Type B pancreatic cell (in vitro differentiated cells): ENCODE measurements around the gene ITSN1. TPM values are rescaled to one million over a fixed set of nuclear protein-coding genes. Genes with fewer than 3 reads are reported as not detected.

Source experiments
- DNase-seq: peaks from one replicate; pipeline ENCODE4 v3.0.0; 2021; ENCODE audit warnings: mixed read lengths; ENCODE audit not compliant: unreplicated experiment; ENCODE audit errors: extremely low spot score
- H3K27ac Mint-ChIP-seq: 2 replicates; pipeline ENCODE4 v1.8.0; 2021; ENCODE audit warnings: mild to moderate bottlenecking, mixed read lengths
- H3K27me3 Mint-ChIP-seq: 2 replicates; pipeline ENCODE4 v1.8.0; 2021; ENCODE audit warnings: mixed read lengths
- H3K36me3 Mint-ChIP-seq: 2 replicates; pipeline ENCODE4 v1.8.0; 2021; ENCODE audit warnings: mixed read lengths
- H3K4me1 Mint-ChIP-seq: one replicate; pipeline ENCODE4 v1.8.0; 2021; ENCODE audit warnings: mixed read lengths; ENCODE audit not compliant: unreplicated experiment
- H3K4me3 Mint-ChIP-seq: 2 replicates; pipeline ENCODE4 v1.8.0; 2021; ENCODE audit warnings: mild to moderate bottlenecking, mixed read lengths
- H3K9me3 Mint-ChIP-seq: 2 replicates; pipeline ENCODE4 v1.8.0; 2021; ENCODE audit warnings: mixed read lengths
- total RNA-seq: library from RNA; stranded (reverse); gene quantifications from 2 replicates; pipeline ENCODE4 v1.2.1, GENCODE V29; 2021; ENCODE audit warnings: low replicate concordance
- TF ChIP-seq, protein P1 (sequence below): fragments of 200-600 bp; sonication (generic); conservative IDR thresholded peaks from 2 replicates; pipeline ENCODE4 v1.5.0; 2021; ENCODE audit warnings: antibody characterized with exemption, mild to moderate bottlenecking

Gene ITSN1
- total RNA-seq, 1 donor from 2014 or later, result 89.1 TPM

- H3K27me3 Mint-ChIP-seq, result no peaks in the 10 kb centered on the region
- DNase-seq, result no peak
- TF ChIP-seq, protein P1, sequence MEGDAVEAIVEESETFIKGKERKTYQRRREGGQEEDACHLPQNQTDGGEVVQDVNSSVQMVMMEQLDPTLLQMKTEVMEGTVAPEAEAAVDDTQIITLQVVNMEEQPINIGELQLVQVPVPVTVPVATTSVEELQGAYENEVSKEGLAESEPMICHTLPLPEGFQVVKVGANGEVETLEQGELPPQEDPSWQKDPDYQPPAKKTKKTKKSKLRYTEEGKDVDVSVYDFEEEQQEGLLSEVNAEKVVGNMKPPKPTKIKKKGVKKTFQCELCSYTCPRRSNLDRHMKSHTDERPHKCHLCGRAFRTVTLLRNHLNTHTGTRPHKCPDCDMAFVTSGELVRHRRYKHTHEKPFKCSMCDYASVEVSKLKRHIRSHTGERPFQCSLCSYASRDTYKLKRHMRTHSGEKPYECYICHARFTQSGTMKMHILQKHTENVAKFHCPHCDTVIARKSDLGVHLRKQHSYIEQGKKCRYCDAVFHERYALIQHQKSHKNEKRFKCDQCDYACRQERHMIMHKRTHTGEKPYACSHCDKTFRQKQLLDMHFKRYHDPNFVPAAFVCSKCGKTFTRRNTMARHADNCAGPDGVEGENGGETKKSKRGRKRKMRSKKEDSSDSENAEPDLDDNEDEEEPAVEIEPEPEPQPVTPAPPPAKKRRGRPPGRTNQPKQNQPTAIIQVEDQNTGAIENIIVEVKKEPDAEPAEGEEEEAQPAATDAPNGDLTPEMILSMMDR, result no peak
- peaks cover 33% of the 10 kb centered on the region for H3K36me3 Mint-ChIP-seq
- peaks cover 21% of the 10 kb centered on the region for H3K4me1 Mint-ChIP-seq
- no peaks in the 10 kb centered on the region for H3K9me3 Mint-ChIP-seq
- no peak overlapping the region for H3K4me3 Mint-ChIP-seq
- H3K27ac Mint-ChIP-seq, result no peak overlapping the region
Observed at GRCh38 chr21:33810766-33811165, 168.5 kb downstream of the ITSN1 start.

GRCh38 chr21:33811167-33812010, 169.1 kb downstream of the ITSN1 start:
- no peaks in the 10 kb centered on the region for H3K9me3 Mint-ChIP-seq
- H3K27ac Mint-ChIP-seq, result peak overlapping the region; percentile 17
- no peaks in the 10 kb centered on the region for H3K27me3 Mint-ChIP-seq
- peaks cover 33% of the 10 kb centered on the region for H3K36me3 Mint-ChIP-seq
- TF ChIP-seq, protein P1, result no peak
- H3K4me3 Mint-ChIP-seq, result no peak overlapping the region
- no peak for DNase-seq
- H3K4me1 Mint-ChIP-seq, result peaks cover 23% of the 10 kb centered on the region

- peaks cover 46% of the 10 kb centered on the region for H3K36me3 Mint-ChIP-seq
- H3K27ac Mint-ChIP-seq, result no peak overlapping the region
- H3K27me3 Mint-ChIP-seq, result no peaks in the 10 kb centered on the region
Observed at GRCh38 chr21:33813832-33814365, 171.6 kb downstream of the ITSN1 start.

DNA sequence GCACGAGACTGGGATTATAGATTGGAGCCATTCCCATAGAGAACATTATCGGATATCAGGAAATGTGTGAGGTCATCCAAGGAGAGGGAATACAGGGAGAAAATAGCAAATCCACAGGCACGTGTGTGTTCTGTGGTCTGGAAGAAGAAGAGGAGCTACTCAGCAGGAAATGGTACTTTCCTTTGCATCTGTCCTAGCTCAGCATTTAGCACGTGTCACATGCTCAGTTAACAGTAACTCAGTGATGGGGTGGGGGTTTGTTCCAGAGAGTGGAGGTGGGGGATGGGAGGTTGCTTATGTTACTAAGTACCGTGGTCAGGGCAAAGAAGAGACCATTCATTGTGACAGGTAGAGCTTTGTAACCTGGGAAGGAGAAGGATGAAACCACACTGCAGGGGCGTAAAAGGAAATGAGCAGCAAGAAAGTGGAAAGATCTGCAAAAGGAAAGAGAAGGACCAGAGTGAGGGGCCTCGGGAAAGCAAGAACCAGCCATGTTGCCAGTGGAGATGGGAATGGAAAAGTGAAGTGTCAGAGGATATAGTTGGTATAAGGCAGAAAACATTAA, 172.9 kb downstream of the ITSN1 start:
- H3K27me3 Mint-ChIP-seq, result no peaks in the 10 kb centered on the region
- H3K27ac Mint-ChIP-seq, result peak overlapping the region; percentile 9
- no peak overlapping the region for H3K4me3 Mint-ChIP-seq
- peaks cover 49% of the 10 kb centered on the region for H3K36me3 Mint-ChIP-seq
- TF ChIP-seq, protein P1, result no peak
- no peaks in the 10 kb centered on the region for H3K9me3 Mint-ChIP-seq
- H3K4me1 Mint-ChIP-seq, result peaks cover 36% of the 10 kb centered on the region
- DNase-seq, result no peak

More at GRCh38 chr21:33813832-33814365, 171.6 kb downstream of the ITSN1 start:
- Mint-ChIP-seq H3K4me1 (peaks cover 33% of the 10 kb centered on the region), H3K9me3 (no peaks in the 10 kb centered on the region), H3K4me3 (no peak overlapping the region)
- no peak for DNase-seq
- TF ChIP-seq, protein P1, result no peak

DNA sequence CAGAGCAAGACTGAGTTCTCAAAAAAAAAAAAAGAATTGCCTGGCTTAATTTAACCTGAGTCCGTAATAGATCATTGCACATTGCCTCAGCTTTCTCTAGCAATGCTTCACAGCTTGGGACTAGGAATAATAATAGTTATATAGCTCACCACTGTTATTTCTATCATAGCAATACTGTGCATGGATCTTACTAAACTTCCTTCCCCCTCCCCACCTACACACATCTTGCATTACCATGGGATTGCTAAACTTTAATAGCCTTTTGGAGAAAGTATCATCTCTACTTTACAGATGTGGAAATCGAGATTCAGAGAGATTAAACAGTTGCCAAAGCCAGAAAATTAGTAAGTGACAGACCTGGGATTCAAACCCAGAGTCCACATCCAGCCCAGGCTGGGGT, 173.9 kb downstream of the ITSN1 start:
- no peak for DNase-seq

More for the DNA sequence above, 173.9 kb downstream of the ITSN1 start:
- TF ChIP-seq, protein P1, result no peak
- H3K36me3 Mint-ChIP-seq, result peaks cover 54% of the 10 kb centered on the region
- no peak overlapping the region for H3K27ac Mint-ChIP-seq
- H3K9me3 Mint-ChIP-seq, result no peaks in the 10 kb centered on the region
- no peaks in the 10 kb centered on the region for H3K27me3 Mint-ChIP-seq
- H3K4me3 Mint-ChIP-seq, result no peak overlapping the region
- H3K4me1 Mint-ChIP-seq, result peaks cover 40% of the 10 kb centered on the region
